Natural killer cell (primary cell): ENCODE results near the gene ITPR1. TPM values are rescaled to one million over a fixed set of nuclear protein-coding genes. Genes with fewer than 3 reads are reported as not detected.

ENCODE experiments used
- ATAC-seq, 3 donors: fragments of 150-1000 bp in 2 of 3; fragments of 200-7000 bp in 1 of 3; cut with Tn5 transposase; 1 replicate in 1 of 3; 2 replicates in 2 of 3; pipeline ENCODE4 v1.10.0; 2021; ENCODE audit warnings: mild to moderate bottlenecking in 2 of 3, moderate library complexity in 2 of 3
- DNase-seq, 2 donors: peaks; one replicate each; pipeline versions ENCODE4 v3.0.0 to v3.0.0-alpha.2; 2013 to 2021; ENCODE audit warnings: mixed read lengths in 1 of 2
- H3K27ac ChIP-seq: one replicate; pipeline ENCODE4 v1.5.1; 2013; ENCODE audit warnings: mild to moderate bottlenecking, low read length
- H3K27me3 ChIP-seq: one replicate; pipeline ENCODE4 v1.6.1; 2013; ENCODE audit warnings: low read length; ENCODE audit not compliant: control insufficient read depth, insufficient read depth
- H3K36me3 ChIP-seq: one replicate; pipeline ENCODE4 v1.6.1; 2013; ENCODE audit warnings: low read length; ENCODE audit not compliant: control insufficient read depth, insufficient read depth
- H3K4me1 ChIP-seq: one replicate; pipeline ENCODE4 v1.6.1; 2013; ENCODE audit warnings: low read length; ENCODE audit not compliant: control insufficient read depth, insufficient read depth
- H3K4me3 ChIP-seq: one replicate; pipeline ENCODE4 v1.5.1; 2013; ENCODE audit warnings: low read length
- H3K9me3 ChIP-seq: one replicate; pipeline ENCODE4 v1.6.1; 2013; ENCODE audit warnings: low read length; ENCODE audit not compliant: control insufficient read depth, insufficient read depth
- H3K27ac Mint-ChIP-seq, 2 donors: one replicate each; pipeline ENCODE4 v1.8.0; 2022; ENCODE audit warnings: mild to moderate bottlenecking in 2 of 2, mixed read lengths in 2 of 2, moderate library complexity in 1 of 2
- H3K27me3 Mint-ChIP-seq, 2 donors: one replicate each; pipeline ENCODE4 v1.8.0; 2022; ENCODE audit warnings: low read depth in 2 of 2, mixed read lengths in 2 of 2
- H3K36me3 Mint-ChIP-seq: one replicate; pipeline ENCODE4 v1.8.0; 2022; ENCODE audit warnings: mixed read lengths
- H3K4me1 Mint-ChIP-seq, 2 donors: one replicate each; pipeline ENCODE4 v1.8.0; 2022; ENCODE audit warnings: mixed read lengths in 2 of 2
- H3K4me3 Mint-ChIP-seq: one replicate; pipeline ENCODE4 v1.8.0; 2022; ENCODE audit warnings: mild to moderate bottlenecking, moderate library complexity, mixed read lengths
- H3K9me3 Mint-ChIP-seq, 2 donors: one replicate each; pipeline ENCODE4 v1.8.0; 2022; ENCODE audit warnings: mixed read lengths in 2 of 2
- CTCF ChIP-seq: fragments of 200-600 bp; IDR thresholded peaks from one replicate; pipeline ENCODE4 v1.8.0; 2022; ENCODE audit warnings: antibody characterized with exemption
- WGBS: methylation state at CpG from one replicate; pipeline ENCODE4 v1.1.7; 2013; ENCODE audit warnings: missing lambda C conversion rate; ENCODE audit not compliant: insufficient coverage; 5-methylcytosine and 5-hydroxymethylcytosine counted together
- intact Hi-C: fragments of 100-400 bp; cut with micrococcal nuclease; formaldehyde crosslinking; loops from one replicate; pipeline ENCODE4 v1.14.2; 2022
- total RNA-seq, 4 donors: library from RNA; stranded (reverse); fragments of 120-200 nt in 1 of 4; gene quantifications; one replicate each; pipeline versions ENCODE4 v1.2.3 to v1.2.4, GENCODE V29; 2013 to 2022

Gene ITPR1
- total RNA-seq, 3 donors from 2014 or later (not counting 1 experiment from before 2014, with no cell fraction given), result 86.7 to 123 (median 94.8) TPM

- H3K27ac Mint-ChIP-seq, result peak overlapping the region in 1 of 2 donors; percentile 40
- Histone ChIP-seq H3K4me3 (no peak overlapping the region), H3K4me1 (peaks cover 16% of the 10 kb centered on the region), H3K9me3 (no peaks in the 10 kb centered on the region), H3K36me3 (peaks cover 51% of the 10 kb centered on the region), H3K27ac (no peak overlapping the region), H3K27me3 (no peaks in the 10 kb centered on the region)
- TF ChIP-seq CTCF, result no peak
- no peak for DNase-seq
- peak; percentile 43 to 87 (median 50) for ATAC-seq
- H3K4me3 Mint-ChIP-seq, result no peak overlapping the region
- no peaks in the 10 kb centered on the region for H3K27me3 Mint-ChIP-seq
- intact Hi-C loops, result no loop called here
- peaks cover 9% of the 10 kb centered on the region for H3K36me3 Mint-ChIP-seq
- WGBS, result no CpG with 5 or more reads among the region's 1 CpG
- H3K9me3 Mint-ChIP-seq, result no peaks in the 10 kb centered on the region
- H3K4me1 Mint-ChIP-seq, result peaks cover 14 to 27% of the 10 kb centered on the region in 2 donors
These were observed 191.0 kb downstream of the ITPR1 start for GRCh38 chr3:4684117-4684516.

GRCh38 chr3:4684976-4685375 is 191.8 kb downstream of the ITPR1 start:
- Histone ChIP-seq H3K4me3 (no peak overlapping the region), H3K4me1 (peaks cover 16% of the 10 kb centered on the region), H3K9me3 (no peaks in the 10 kb centered on the region), H3K36me3 (peaks cover 56% of the 10 kb centered on the region), H3K27ac (no peak overlapping the region), H3K27me3 (no peaks in the 10 kb centered on the region)
- H3K27me3 Mint-ChIP-seq, result no peaks in the 10 kb centered on the region
- no peak for TF ChIP-seq CTCF
- no peak overlapping the region for H3K27ac Mint-ChIP-seq
- H3K4me3 Mint-ChIP-seq, result no peak overlapping the region
- ATAC-seq (no peak), DNase-seq (no peak)
- WGBS, result 96% methylated on average over 9 of the region's 10 CpGs
- peaks cover 14 to 27% of the 10 kb centered on the region in 2 donors for H3K4me1 Mint-ChIP-seq
- peaks cover 0 to under 1% of the 10 kb centered on the region in 2 donors for H3K9me3 Mint-ChIP-seq
- peaks cover 9% of the 10 kb centered on the region for H3K36me3 Mint-ChIP-seq
- intact Hi-C loops, result no loop called here

GRCh38 chr3:4685673-4686345 is 192.7 kb downstream of the ITPR1 start:
- ATAC-seq (no peak), DNase-seq (no peak)
- Histone ChIP-seq H3K4me1 (peaks cover 16% of the 10 kb centered on the region), H3K36me3 (peaks cover 61% of the 10 kb centered on the region), H3K27me3 (no peaks in the 10 kb centered on the region), H3K4me3 (no peak overlapping the region), H3K27ac (no peak overlapping the region), H3K9me3 (no peaks in the 10 kb centered on the region)
- 94% methylated on average over 9 of the region's 10 CpGs for WGBS
- no peaks in the 10 kb centered on the region for H3K27me3 Mint-ChIP-seq
- TF ChIP-seq CTCF, result no peak
- intact Hi-C loops, result no loop called here
- H3K4me3 Mint-ChIP-seq, result no peak overlapping the region
- peaks cover 14 to 27% of the 10 kb centered on the region in 2 donors for H3K4me1 Mint-ChIP-seq
- peaks cover 0 to 2% of the 10 kb centered on the region in 2 donors for H3K9me3 Mint-ChIP-seq
- peaks cover 9% of the 10 kb centered on the region for H3K36me3 Mint-ChIP-seq
- H3K27ac Mint-ChIP-seq, result no peak overlapping the region

GRCh38 chr3:4686619-4687018 is 193.5 kb downstream of the ITPR1 start:
- ATAC-seq, result no peak
- H3K9me3 Mint-ChIP-seq, result peaks cover 0 to 2% of the 10 kb centered on the region in 2 donors
- DNase-seq, result no peak
- H3K27ac ChIP-seq, result no peak overlapping the region
- peaks cover 14 to 27% of the 10 kb centered on the region in 2 donors for H3K4me1 Mint-ChIP-seq
- no peaks in the 10 kb centered on the region for H3K27me3 ChIP-seq
- no peaks in the 10 kb centered on the region for H3K27me3 Mint-ChIP-seq
- H3K9me3 ChIP-seq, result no peaks in the 10 kb centered on the region
- no peak for TF ChIP-seq CTCF
- no peak overlapping the region for H3K4me3 ChIP-seq
- H3K27ac Mint-ChIP-seq, result no peak overlapping the region
- intact Hi-C loops, result no loop called here
- WGBS, result 97% methylated on average over 4 of the region's 4 CpGs
- peaks cover 64% of the 10 kb centered on the region for H3K36me3 ChIP-seq
- peaks cover 9% of the 10 kb centered on the region for H3K36me3 Mint-ChIP-seq
- H3K4me3 Mint-ChIP-seq, result no peak overlapping the region
- peaks cover 16% of the 10 kb centered on the region for H3K4me1 ChIP-seq
